HuH-7 (cell line): ENCODE measurements around the gene SYP.

Experiments
- DNase-seq: peaks from one replicate; pipeline ENCODE4 v3.0.0; 2011; ENCODE audit warnings: low spot score

The SYP gene

DNA sequence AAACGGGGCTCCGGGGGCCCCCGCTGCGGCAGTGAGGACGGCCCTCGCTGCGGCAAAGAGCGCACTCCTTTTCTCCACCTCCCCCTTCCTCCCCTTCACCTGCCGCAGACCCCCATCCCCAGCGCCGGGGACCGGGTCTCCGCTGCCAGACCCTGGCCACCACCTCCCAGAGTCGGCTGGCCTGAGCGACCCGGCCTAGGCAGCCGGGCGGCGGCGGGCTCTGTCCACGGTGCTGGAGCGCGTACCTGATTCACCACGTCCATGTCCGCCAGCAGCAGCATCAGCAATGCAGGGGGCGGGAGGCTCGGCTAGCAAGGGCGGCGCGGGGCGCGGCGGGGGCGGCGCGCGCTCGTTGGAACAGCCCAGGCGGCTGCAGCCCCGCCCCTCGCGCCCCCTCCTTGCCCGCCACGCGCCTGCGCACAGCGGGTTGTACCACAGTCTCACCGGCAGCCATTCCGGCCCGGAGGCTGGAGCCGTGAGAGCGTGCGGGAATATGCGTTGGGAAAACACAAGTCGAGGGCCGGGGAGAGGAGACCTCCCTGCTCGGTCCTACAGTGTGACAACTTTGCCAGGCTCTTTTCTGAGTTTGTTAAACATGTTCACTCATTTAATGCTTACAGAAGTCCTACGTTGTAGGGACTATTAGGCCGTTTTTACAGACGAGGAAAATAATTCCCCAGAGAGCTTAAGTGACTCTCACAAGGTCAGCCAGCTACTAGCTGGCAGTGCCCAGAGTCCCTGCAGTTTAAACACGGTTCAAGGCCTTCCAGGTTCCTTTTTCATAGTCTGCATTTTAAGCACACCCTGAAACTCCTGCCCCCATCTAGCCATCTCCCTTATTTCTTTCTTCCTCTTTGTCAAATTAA, at the start of gene SYP:
Gene SYP (minus strand): TSS at position 288 of the 866 bp plus-strand sequence. CDS start 7 bp downstream, at position 281.
- DNase-seq: peak; percentile 97

GRCh38 chrX:49249616-49250015, 49.6 kb upstream of the SYP start:
- DNase-seq: no peak

- no peak for DNase-seq
These were observed 49.1 kb upstream of the SYP start for GRCh38 chrX:49249071-49249470.

- no peak for DNase-seq
These were observed 48.2 kb upstream of the SYP start for GRCh38 chrX:49247916-49248811.

DNA sequence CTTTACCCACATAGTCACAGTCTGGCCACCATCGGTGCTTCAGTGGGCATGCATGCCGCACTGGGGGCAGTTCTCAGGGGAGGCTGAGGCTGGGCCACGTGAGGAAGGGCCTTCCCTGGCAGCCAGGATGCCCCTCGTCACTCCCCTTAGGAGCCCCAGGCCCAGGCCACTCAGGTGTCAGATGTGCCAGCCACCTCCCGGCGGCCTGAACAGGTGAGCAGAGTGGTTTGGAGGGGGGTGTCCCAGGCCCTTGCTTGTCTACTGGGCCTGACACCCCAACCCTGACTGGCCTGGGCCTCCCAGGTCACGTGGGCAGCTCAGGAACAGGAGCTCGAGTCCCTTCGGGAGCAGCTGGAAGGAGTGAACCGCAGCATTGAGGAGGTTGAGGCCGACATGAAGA, 47.4 kb upstream of the SYP start:
- DNase-seq: no peak

DNA sequence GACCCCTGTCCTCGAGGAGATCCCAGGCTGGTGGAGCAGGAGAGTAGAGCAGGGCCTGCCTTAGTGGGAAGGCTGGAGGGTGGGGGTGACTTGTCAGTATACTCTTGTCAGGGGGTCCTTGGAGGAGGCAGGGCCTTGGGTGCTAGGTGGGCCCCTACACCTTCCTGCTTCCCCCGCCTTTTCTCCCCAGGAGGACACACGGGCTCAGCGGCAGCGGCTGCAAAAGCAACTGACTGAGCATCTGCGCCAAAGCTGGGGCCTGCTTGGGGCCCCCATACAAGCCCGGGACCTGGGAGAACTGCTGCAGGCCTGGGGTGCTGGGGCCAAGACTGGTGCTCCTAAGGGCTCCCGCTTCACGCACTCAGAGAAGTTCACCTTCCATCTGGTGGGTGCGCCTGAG, 46.5 kb upstream of the SYP start:
- DNase-seq: no peak

GRCh38 chrX:49244207-49244606, 44.2 kb upstream of the SYP start:
- no peak for DNase-seq

DNA sequence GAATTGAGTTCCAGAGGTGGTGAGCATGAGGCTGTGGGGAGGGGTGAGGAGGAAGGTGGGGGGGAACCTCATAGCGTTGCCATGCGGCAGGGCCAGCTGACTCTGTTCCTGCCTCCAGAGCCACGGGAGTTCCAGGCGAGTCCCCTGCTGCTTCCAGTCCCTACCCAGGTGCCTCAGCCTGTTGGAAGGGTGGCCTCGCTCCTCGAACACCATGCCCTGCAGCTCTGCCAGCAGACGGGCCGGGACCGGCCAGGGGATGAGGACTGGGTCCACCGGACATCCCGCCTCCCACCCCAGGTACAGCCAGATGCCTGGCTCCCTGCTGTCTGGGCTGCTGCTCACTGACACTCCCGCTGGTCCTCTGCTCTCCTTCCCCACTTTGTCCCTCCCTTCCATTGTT, 43.2 kb upstream of the SYP start:
- no peak for DNase-seq

DNA sequence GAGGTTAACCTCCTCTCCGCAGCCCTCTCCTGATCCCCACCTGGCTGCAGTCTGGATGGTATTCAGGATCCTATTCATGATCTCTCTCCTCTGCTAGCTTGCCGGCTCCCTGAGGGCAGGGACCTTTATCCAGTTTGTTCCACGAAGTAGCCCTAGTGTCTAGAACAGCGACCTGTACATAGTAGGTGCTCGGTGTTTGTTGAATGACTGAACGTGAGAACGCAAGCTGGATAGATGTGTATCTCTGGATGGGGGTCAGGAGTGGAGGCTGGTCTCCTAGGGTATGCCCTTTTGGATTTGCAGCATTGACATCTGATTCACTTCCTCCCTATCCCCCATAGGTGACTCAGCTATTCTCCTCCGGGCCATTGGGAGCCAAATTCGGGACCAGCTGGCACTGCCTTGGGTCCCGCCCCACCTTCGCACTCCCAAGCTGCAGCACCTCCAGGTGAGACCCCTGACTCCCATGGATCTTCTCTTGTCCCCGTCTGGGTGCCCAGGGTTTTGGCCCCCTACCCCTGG, 42.6 kb upstream of the SYP start:
- DNase-seq: no peak

DNA sequence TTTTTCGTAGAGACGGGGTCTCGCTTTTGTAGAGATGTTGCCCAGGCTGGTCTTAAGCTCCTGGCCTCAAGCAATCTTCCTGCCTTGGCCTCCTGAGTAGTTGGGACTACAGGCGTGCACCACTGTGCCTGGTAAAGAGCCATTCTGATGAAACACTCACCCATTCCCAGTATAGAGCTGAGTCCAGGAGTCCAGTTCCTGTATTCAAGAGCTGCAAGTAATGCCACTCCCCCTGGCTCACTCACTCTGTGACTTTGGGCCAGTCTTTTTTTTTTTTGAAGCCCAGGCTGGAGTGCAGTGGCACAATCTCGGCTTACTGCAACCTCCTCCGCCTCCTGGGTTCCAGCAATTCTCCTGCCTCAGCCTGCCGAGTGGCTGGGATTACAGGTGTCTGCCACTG, 38.7 kb upstream of the SYP start:
- no peak for DNase-seq

- no peak for DNase-seq
These were observed 37.1 kb upstream of the SYP start for GRCh38 chrX:49237060-49237459.

- no peak for DNase-seq
These were observed 34.0 kb upstream of the SYP start for GRCh38 chrX:49233887-49234555.

DNA sequence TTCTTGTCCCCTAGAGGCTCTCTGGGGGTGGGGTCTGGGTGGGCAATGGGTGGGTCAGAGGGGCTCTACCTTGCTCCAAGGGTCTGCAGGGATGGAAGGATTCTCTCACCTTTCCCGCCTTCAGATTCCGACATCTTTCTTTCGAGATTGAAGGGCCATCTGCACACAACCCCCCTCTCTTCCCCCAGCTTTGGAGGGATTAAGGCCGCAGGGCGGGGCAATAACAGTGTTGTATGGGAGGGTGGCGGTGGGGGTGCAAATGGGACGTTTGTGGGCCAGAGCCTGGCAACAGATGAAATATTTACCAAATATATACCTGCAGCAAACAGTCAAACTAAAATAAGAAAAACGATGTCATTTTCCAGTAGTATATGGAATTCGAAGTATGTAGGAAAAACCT, 33.2 kb upstream of the SYP start, which contains the start of gene CACNA1F:
Gene CACNA1F (minus strand): TSS at position 165 of the 400 bp plus-strand sequence. CDS start 31 bp downstream, at position 134.
- DNase-seq: no peak

DNA sequence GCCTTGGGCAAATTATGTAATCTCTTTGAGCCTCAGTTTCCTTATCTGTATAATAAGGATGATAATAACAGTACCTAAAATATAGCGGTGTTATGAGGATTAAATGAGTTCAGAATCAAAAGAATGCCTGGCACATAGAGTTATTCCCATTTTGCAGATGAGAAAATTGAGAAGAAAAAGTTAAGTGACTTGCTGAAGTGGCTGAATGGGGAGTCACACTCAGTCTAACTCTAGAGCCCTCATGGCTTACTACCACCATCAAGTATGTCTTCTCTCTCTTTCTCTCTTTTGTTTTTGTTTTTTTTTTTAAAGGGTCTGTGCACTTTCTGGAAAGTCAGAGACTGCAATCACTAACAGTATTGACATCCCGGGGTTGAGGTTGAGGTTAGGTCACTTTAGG, 32.5 kb upstream of the SYP start:
- no peak for DNase-seq

GRCh38 chrX:49231333-49232000, 31.5 kb upstream of the SYP start:
- DNase-seq: no peak

- no peak for DNase-seq
These were observed 30.7 kb upstream of the SYP start for GRCh38 chrX:49230500-49231232.

DNA sequence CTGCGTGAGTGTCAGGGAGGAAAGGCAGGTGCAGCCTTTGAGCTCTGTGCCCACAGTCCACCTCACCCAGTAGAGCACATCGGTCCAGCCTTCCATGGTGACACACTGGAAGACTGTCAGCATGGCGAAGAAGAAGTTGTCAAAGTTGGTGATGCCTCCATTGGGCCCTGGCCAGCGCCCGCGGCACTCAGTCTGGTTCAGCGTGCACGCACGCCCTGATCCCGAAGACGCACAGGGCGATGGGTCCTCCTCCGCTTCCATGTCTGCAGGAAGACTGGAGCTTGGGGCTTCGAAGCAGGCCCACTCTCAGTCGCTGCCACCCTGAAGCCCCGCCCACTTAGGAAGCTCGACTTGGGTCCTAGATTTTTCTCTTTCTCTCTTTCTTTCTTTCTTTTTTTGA, 28.2 kb upstream of the SYP start:
- no peak for DNase-seq

- no peak for DNase-seq
These were observed 27.7 kb upstream of the SYP start for GRCh38 chrX:49227726-49228125.

DNA sequence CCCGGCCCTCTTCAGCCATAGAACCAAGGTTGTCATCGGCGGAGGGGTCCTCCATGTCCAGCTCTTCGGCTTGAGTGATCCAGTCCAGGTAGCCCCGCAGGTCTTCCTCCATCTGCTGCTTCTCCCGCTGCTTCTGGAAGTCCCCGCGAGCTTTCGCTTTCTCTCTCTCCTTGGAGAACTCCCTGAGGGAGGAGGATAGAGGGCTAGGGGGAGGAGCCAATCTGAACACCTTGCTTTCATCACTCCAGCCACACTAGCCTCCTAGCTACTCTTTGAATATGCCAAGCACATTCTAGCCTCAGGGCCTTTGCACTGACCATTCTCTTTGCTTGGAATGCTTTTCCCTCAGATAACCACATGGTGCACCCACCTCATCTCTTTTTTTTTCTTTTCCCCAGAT, 27.0 kb upstream of the SYP start:
- no peak for DNase-seq

DNA sequence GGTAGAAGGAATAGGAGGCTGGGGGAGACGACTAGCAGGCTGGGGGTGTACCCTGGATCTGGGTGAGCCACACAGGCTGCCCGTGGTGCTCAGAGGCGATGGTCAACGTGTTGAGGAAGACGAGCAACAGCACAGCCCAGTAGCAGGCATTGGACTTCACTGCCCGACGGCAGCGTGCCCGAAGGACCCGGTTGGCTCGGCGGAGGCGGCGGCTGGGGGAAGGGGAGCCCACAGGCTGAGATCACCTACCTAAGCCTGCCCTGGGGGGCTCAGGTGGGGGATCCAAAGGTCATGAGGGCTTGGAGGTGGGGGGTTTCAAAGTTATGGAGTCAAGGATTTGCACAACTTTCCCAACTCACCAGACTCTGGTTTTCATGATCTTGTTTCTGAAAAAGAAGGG, 25.9 kb upstream of the SYP start:
- no peak for DNase-seq

DNA sequence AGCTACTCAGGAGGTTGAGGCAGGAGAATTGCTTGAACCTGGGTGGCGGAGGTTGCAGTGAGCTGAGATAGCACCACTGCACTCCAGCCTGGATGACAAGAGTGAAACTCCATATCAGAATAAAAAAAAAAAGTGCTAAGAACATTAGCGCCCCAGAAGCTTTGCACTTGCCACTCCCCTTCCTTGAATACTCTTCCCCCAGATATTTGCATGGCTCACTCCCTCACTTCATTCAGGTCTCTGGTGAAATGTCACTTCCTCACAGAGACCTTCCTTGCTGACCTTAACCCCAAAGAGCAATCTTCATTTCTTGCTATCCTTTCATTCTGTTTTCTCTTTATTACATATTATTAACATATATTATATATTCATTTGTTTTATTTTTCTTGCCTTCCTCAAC, 21.9 kb upstream of the SYP start:
- no peak for DNase-seq
